GM23248 (cell line): ENCODE data around the gene VPS37B. TPM values are rescaled to one million over a fixed set of nuclear protein-coding genes. Genes with fewer than 3 reads are reported as not detected.

Experiments used
- DNase-seq: peaks from one replicate; pipeline ENCODE4 v3.0.0-alpha.2; 2015
- H2AFZ ChIP-seq: fragments of 200-600 bp; sonication (generic); 2 replicates; pipeline ENCODE4 v1.6.1; 2016; ENCODE audit warnings: antibody characterized with exemption
- H3F3A ChIP-seq: fragments of 200-600 bp; sonication (generic); 2 replicates; pipeline ENCODE4 v1.6.1; 2016; ENCODE audit warnings: mild to moderate bottlenecking, antibody characterized with exemption, mixed run types; ENCODE audit not compliant: insufficient read depth
- H3K27ac ChIP-seq: fragments of 200-600 bp; sonication (generic); 2 replicates; pipeline ENCODE4 v1.5.1; 2016; ENCODE audit warnings: mild to moderate bottlenecking
- H3K27me3 ChIP-seq: fragments of 200-600 bp; sonication (generic); replicated peaks from 2 replicates; pipeline ENCODE4 v1.6.1; 2016; ENCODE audit warnings: mild to moderate bottlenecking; ENCODE audit not compliant: insufficient read depth
- H3K36me3 ChIP-seq: fragments of 200-600 bp; sonication (generic); 2 replicates; pipeline ENCODE4 v1.6.1; 2016; ENCODE audit warnings: low read depth, mild to moderate bottlenecking
- H3K4me1 ChIP-seq: fragments of 200-600 bp; sonication (generic); 2 replicates; pipeline ENCODE4 v1.6.1; 2016; ENCODE audit warnings: mild to moderate bottlenecking; ENCODE audit not compliant: insufficient read depth
- H3K4me2 ChIP-seq: fragments of 200-600 bp; sonication (generic); one replicate; pipeline ENCODE4 v1.6.1; 2016; ENCODE audit warnings: mild to moderate bottlenecking; ENCODE audit not compliant: unreplicated experiment
- H3K4me3 ChIP-seq: fragments of 200-600 bp; sonication (generic); 2 replicates; pipeline ENCODE4 v1.5.1; 2016; ENCODE audit warnings: mild to moderate bottlenecking
- H3K79me2 ChIP-seq: fragments of 200-600 bp; sonication (generic); 2 replicates; pipeline ENCODE4 v1.6.1; 2016; ENCODE audit warnings: mild to moderate bottlenecking; ENCODE audit not compliant: insufficient read depth
- H3K9ac ChIP-seq: fragments of 200-600 bp; sonication (generic); 2 replicates; pipeline ENCODE4 v1.6.1; 2016; ENCODE audit warnings: mild to moderate bottlenecking
- H3K9me2 ChIP-seq: fragments of 200-600 bp; sonication (generic); 2 replicates; pipeline ENCODE4 v1.6.1; 2016; ENCODE audit warnings: mixed run types, mild to moderate bottlenecking, moderate library complexity; ENCODE audit not compliant: insufficient read depth
- H3K9me3 ChIP-seq: fragments of 200-600 bp; sonication (generic); one replicate; pipeline ENCODE4 v1.6.1; 2017; ENCODE audit warnings: low read depth
- H4K20me1 ChIP-seq: fragments of 200-600 bp; sonication (generic); 2 replicates; pipeline ENCODE4 v1.6.0; 2016; ENCODE audit not compliant: insufficient read depth
- EZH2 ChIP-seq: fragments of 200-600 bp; sonication (generic); IDR thresholded peaks from 2 replicates; pipeline ENCODE4 v1.6.1; 2018; ENCODE audit warnings: antibody characterized with exemption, mild to moderate bottlenecking; ENCODE audit not compliant: insufficient read depth, poor library complexity, severe bottlenecking
- EZH2phosphoT487 ChIP-seq: fragments of 200-600 bp; sonication (generic); IDR thresholded peaks from 2 replicates; pipeline ENCODE4 v1.6.1; 2018; ENCODE audit warnings: antibody characterized with exemption, moderate library complexity, mild to moderate bottlenecking, low read depth; ENCODE audit not compliant: insufficient read depth
- WGBS, 2 experiments: methylation state at CpG; one replicate each; pipeline ENCODE4 v1.1.6; 2015 to 2017; ENCODE audit warnings: low lambda C conversion rate in 2 of 2, low coverage in 1 of 2; ENCODE audit errors: missing lambda C conversion rate in 2 of 2; 5-methylcytosine and 5-hydroxymethylcytosine counted together
- in situ Hi-C: fragments of 300-500 bp; cut with MboI; formaldehyde crosslinking; loops from 2 replicates; pipeline ENCODE4 v1.15.0; 2020
- polyA plus RNA-seq: library from polyadenylated mRNA; unstranded; fragments of >200 nt; fragmentation: Nextera tagmentation; extraction: Ambion mirVana; gene quantifications from 2 replicates; pipeline ENCODE4 v1.2.1, GENCODE V29; 2016
- total RNA-seq: library from RNA; depleted of rRNA; stranded (reverse); fragments of >200 nt; shearing (Covaris generic); gene quantifications from 2 replicates; pipeline ENCODE4 v1.2.3, GENCODE V29; 2014

The VPS37B gene
- total and polyA plus RNA-seq, 2 experiments from 2014 or later, result 19.1 to 31.3 TPM

GRCh38 chr12:122939125-122939524 lies 43.2 kb upstream of the VPS37B start:
- no peak overlapping the region for H2AFZ ChIP-seq
- no peaks in the 10 kb centered on the region for H3K9me2 ChIP-seq
- H3F3A ChIP-seq, result no peaks in the 10 kb centered on the region
- no peak for DNase-seq
- in situ Hi-C loops, result no loop called here
- no peaks in the 10 kb centered on the region for H3K9me3 ChIP-seq
- H3K27ac ChIP-seq, result no peak overlapping the region
- no peak overlapping the region for H3K9ac ChIP-seq
- no peaks in the 10 kb centered on the region for H3K36me3 ChIP-seq
- no peaks in the 10 kb centered on the region for H4K20me1 ChIP-seq
- TF ChIP-seq EZH2phosphoT487 (no peak), EZH2 (no peak)
- 87 to 93% methylated on average over 4 of the region's 4 CpGs for WGBS, 2 experiments
- no peaks in the 10 kb centered on the region; the same call in 1 of the 2 replicates for H3K4me1 ChIP-seq
- no peaks in the 10 kb centered on the region for H3K79me2 ChIP-seq
- H3K27me3 ChIP-seq, result no peaks in the 10 kb centered on the region
- no peak overlapping the region for H3K4me2 ChIP-seq
- H3K4me3 ChIP-seq, result no peak overlapping the region

GRCh38 chr12:122937622-122938091 lies 41.7 kb upstream of the VPS37B start:
- DNase-seq, result no peak
- H3K27ac ChIP-seq, result no peak overlapping the region

GRCh38 chr12:122935318-122935717 lies 39.4 kb upstream of the VPS37B start:
- no peak overlapping the region for H3K27ac ChIP-seq
- no peaks in the 10 kb centered on the region for H3F3A ChIP-seq
- H3K79me2 ChIP-seq, result no peaks in the 10 kb centered on the region
- no peaks in the 10 kb centered on the region for H3K9me3 ChIP-seq
- no peak overlapping the region for H2AFZ ChIP-seq
- no peaks in the 10 kb centered on the region for H4K20me1 ChIP-seq
- H3K9ac ChIP-seq, result no peak overlapping the region
- H3K4me2 ChIP-seq, result no peak overlapping the region
- H3K4me1 ChIP-seq, result no peaks in the 10 kb centered on the region
- no peak for DNase-seq
- no peaks in the 10 kb centered on the region for H3K36me3 ChIP-seq
- TF ChIP-seq EZH2phosphoT487 (no peak), EZH2 (no peak)
- in situ Hi-C loops, result no loop called here
- no peaks in the 10 kb centered on the region for H3K27me3 ChIP-seq
- WGBS, 2 experiments, result 97 to 99% methylated on average over 7 to 8 of the region's 8 CpGs
- H3K4me3 ChIP-seq, result no peak overlapping the region
- no peaks in the 10 kb centered on the region for H3K9me2 ChIP-seq

More at GRCh38 chr12:122937622-122938091, 41.7 kb upstream of the VPS37B start:
- Histone ChIP-seq H3K79me2 (no peaks in the 10 kb centered on the region), H3K9me2 (no peaks in the 10 kb centered on the region), H3F3A (no peaks in the 10 kb centered on the region), H3K4me2 (no peak overlapping the region), H3K27me3 (no peaks in the 10 kb centered on the region), H4K20me1 (no peaks in the 10 kb centered on the region), H3K4me3 (no peak overlapping the region), H3K9me3 (no peaks in the 10 kb centered on the region), H2AFZ (no peak overlapping the region), H3K36me3 (no peaks in the 10 kb centered on the region), H3K4me1 (no peaks in the 10 kb centered on the region; the same call in 1 of the 2 replicates), H3K9ac (no peak overlapping the region)
- 89 to 92% methylated on average over 3 of the region's 3 CpGs for WGBS, 2 experiments
- TF ChIP-seq EZH2phosphoT487, result no peak
- TF ChIP-seq EZH2, result no peak
- in situ Hi-C loops, result no loop called here

- H3K4me3 ChIP-seq, result no peak overlapping the region
- H3K36me3 ChIP-seq, result no peaks in the 10 kb centered on the region
- no peaks in the 10 kb centered on the region for H3K4me1 ChIP-seq
- WGBS, 2 experiments, result 79 to 86% methylated on average over 3 of the region's 3 CpGs
- no peak overlapping the region for H3K9ac ChIP-seq
- no peaks in the 10 kb centered on the region for H3K79me2 ChIP-seq
- TF ChIP-seq EZH2phosphoT487 (no peak), EZH2 (no peak)
- H4K20me1 ChIP-seq, result no peaks in the 10 kb centered on the region
- H3K9me2 ChIP-seq, result no peaks in the 10 kb centered on the region
- in situ Hi-C loops, result no loop called here
- H3K4me2 ChIP-seq, result no peak overlapping the region
- no peak overlapping the region for H3K27ac ChIP-seq
- no peaks in the 10 kb centered on the region for H3K27me3 ChIP-seq
- H3K9me3 ChIP-seq, result no peaks in the 10 kb centered on the region
- no peak for DNase-seq
- no peaks in the 10 kb centered on the region for H3F3A ChIP-seq
- no peak overlapping the region for H2AFZ ChIP-seq
These were observed 38.8 kb upstream of the VPS37B start for GRCh38 chr12:122934722-122935121.

- WGBS, 2 experiments, result 91 to 99% methylated on average over 8 of the region's 8 CpGs
- no peaks in the 10 kb centered on the region for H3K36me3 ChIP-seq
- H3K9ac ChIP-seq, result no peak overlapping the region
- no peak for DNase-seq
- H3F3A ChIP-seq, result no peaks in the 10 kb centered on the region
- no peak overlapping the region for H3K4me2 ChIP-seq
- H3K9me2 ChIP-seq, result no peaks in the 10 kb centered on the region
- no peaks in the 10 kb centered on the region for H4K20me1 ChIP-seq
- H3K4me3 ChIP-seq, result no peak overlapping the region
- H3K4me1 ChIP-seq, result no peaks in the 10 kb centered on the region
- no peak for TF ChIP-seq EZH2
- no peak overlapping the region for H2AFZ ChIP-seq
- no peak overlapping the region for H3K27ac ChIP-seq
- H3K79me2 ChIP-seq, result no peaks in the 10 kb centered on the region
- in situ Hi-C loops, result no loop called here
- H3K27me3 ChIP-seq, result no peaks in the 10 kb centered on the region
- H3K9me3 ChIP-seq, result no peaks in the 10 kb centered on the region
These were observed 36.3 kb upstream of the VPS37B start for GRCh38 chr12:122932207-122932606.
